ENCODE results near the gene GAPVD1. TPM values are rescaled to one million over a fixed set of nuclear protein-coding genes. Genes with fewer than 3 reads are reported as not detected.

Gene GAPVD1
- total and polyA plus RNA-seq, 9 donors = 9.4 to 53.7 (median 40.5) TPM

- H3K27me3 ChIP-seq = no peaks in the 10 kb centered on the region
- H3K4me1 ChIP-seq (ENCODE audit: insufficient read depth) = no peaks in the 10 kb centered on the region
- no peak overlapping the region for H3K4me3 ChIP-seq
- H3K36me3 ChIP-seq = no peaks in the 10 kb centered on the region
- no peaks in the 10 kb centered on the region for H3K9me3 ChIP-seq
- TF ChIP-seq EP300 (IDR thresholded peaks at IDR 0.05) (no peak), POLR2A (IDR thresholded peaks at IDR 0.05) (no peak)
- TF ChIP-seq, protein P1, sequence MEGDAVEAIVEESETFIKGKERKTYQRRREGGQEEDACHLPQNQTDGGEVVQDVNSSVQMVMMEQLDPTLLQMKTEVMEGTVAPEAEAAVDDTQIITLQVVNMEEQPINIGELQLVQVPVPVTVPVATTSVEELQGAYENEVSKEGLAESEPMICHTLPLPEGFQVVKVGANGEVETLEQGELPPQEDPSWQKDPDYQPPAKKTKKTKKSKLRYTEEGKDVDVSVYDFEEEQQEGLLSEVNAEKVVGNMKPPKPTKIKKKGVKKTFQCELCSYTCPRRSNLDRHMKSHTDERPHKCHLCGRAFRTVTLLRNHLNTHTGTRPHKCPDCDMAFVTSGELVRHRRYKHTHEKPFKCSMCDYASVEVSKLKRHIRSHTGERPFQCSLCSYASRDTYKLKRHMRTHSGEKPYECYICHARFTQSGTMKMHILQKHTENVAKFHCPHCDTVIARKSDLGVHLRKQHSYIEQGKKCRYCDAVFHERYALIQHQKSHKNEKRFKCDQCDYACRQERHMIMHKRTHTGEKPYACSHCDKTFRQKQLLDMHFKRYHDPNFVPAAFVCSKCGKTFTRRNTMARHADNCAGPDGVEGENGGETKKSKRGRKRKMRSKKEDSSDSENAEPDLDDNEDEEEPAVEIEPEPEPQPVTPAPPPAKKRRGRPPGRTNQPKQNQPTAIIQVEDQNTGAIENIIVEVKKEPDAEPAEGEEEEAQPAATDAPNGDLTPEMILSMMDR (IDR thresholded peaks at IDR 0.05) = no peak
- no peak overlapping the region for H3K27ac ChIP-seq
- DNase-seq = no peak
- intact Hi-C loops (cut with DNase I) = no loop called here
- WGBS, 3 donors = 9 to 16% (median 12%) methylated on average over 2 of the region's 2 CpGs
These were observed 5.7 kb upstream of the GAPVD1 start for GRCh38 chr9:125255781-125256391.

DNA sequence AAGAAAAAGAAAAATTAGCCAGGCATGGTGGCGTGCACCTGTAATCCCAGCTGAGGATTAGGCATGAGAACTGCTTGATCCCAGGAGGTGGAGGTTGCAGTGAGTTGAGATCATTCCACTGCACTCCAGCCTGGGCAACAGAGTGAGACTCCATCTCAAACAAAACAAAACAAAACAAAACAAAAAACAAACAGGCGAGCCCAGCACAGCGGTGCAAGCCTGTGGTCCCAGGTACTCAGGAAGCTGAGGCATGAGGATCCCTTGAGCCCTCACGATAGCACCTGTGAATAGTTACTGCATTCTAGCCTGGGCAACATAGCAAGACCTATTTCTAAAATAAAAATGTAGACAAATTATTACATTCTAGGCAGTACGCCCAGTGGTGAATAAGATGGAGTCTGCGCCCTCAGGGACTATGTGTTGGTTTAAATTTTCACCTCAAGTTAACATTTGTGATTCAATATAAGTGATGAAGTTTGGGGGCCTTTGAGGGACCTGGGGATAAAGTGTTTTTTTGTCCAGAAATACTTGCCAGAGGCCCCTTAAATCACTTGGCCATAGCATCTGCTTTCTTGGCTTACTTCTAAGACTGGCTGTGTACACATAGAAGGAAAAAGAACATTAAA is 3.4 kb upstream of the GAPVD1 start:
- Histone ChIP-seq H3K27me3 (no peaks in the 10 kb centered on the region), H3K36me3 (no peaks in the 10 kb centered on the region), H3K4me1 (ENCODE audit: insufficient read depth) (no peaks in the 10 kb centered on the region), H3K27ac (no peak overlapping the region), H3K9me3 (no peaks in the 10 kb centered on the region), H3K4me3 (no peak overlapping the region)
- 87 to 93% (median 88%) methylated on average over 6 of the region's 6 CpGs for WGBS, 3 donors
- intact Hi-C loops (cut with DNase I) = no loop called here
- TF ChIP-seq, protein P1 (IDR thresholded peaks at IDR 0.05) = no peak
- no peak for DNase-seq

DNA sequence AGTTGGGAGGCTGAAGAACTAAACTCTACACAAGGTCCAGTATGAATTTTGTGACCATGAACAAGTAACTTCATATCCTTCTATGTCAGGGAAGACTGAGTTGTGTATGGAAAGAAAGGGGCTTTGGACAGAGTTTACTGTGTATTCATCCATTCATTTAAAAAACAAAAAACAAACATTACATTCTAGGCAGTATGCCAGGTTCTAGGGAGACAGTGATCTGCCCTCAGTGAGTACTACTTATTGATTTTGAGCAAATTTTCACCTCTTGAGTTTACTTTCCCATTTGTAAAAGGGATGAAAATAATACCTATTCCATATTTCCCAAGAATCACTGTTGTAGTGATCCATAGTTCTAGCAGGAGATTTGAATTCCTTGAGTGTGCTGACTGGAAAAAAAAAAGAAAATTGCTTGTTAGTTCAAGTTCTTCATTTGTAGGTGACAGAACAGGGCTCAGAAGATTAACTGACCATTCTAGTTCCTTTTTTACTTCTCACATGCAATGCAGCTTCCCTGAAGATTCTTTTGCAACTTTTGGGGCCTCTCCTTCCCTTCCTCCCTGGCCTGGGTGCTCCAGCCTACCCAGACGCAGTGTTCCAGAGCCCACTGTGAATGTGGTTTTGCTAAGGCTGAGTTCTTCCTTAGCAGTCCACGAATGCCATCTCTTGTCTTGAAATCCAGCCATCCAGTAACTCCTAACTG is 2.6 kb upstream of the GAPVD1 start:
- 67 to 77% (median 74%) methylated on average over 2 of the region's 2 CpGs for WGBS, 3 donors
- intact Hi-C loops (cut with DNase I) = no loop called here
- H3K27me3 ChIP-seq = no peaks in the 10 kb centered on the region
- peaks cover 4% of the 10 kb centered on the region for H3K4me1 ChIP-seq (ENCODE audit: insufficient read depth)
- no peak overlapping the region for H3K4me3 ChIP-seq
- H3K36me3 ChIP-seq = no peaks in the 10 kb centered on the region
- no peaks in the 10 kb centered on the region for H3K9me3 ChIP-seq
- H3K27ac ChIP-seq = no peak overlapping the region
- TF ChIP-seq, protein P1 (IDR thresholded peaks at IDR 0.05) = no peak
- DNase-seq = no peak

GRCh38 chr9:125260561-125260960 is 1.1 kb upstream of the GAPVD1 start:
- no peak for TF ChIP-seq POLR2A (IDR thresholded peaks at IDR 0.05)
- TF ChIP-seq, protein P1 (IDR thresholded peaks at IDR 0.05) = no peak
- TF ChIP-seq EP300 (IDR thresholded peaks at IDR 0.05) = no peak
- no peak overlapping the region for H3K27ac ChIP-seq
- no peak for DNase-seq
- no peak overlapping the region for H3K4me3 ChIP-seq
- H3K4me1 ChIP-seq (ENCODE audit: insufficient read depth) = peaks cover 7% of the 10 kb centered on the region
- no peaks in the 10 kb centered on the region for H3K9me3 ChIP-seq
- intact Hi-C loops (cut with DNase I) = no loop called here
- H3K27me3 ChIP-seq = no peaks in the 10 kb centered on the region
- H3K36me3 ChIP-seq = no peaks in the 10 kb centered on the region

All from ovary (tissue), 9 donors.